Nucleus accumbens (tissue), 56 donors: ENCODE measurements around the gene VAMP5.

Experiments used
- DNase-seq, 56 donors: peaks; one replicate each; lab custom pipeline; 2025; lab: John Stamatoyannopoulos, UW

Gene VAMP5

DNA sequence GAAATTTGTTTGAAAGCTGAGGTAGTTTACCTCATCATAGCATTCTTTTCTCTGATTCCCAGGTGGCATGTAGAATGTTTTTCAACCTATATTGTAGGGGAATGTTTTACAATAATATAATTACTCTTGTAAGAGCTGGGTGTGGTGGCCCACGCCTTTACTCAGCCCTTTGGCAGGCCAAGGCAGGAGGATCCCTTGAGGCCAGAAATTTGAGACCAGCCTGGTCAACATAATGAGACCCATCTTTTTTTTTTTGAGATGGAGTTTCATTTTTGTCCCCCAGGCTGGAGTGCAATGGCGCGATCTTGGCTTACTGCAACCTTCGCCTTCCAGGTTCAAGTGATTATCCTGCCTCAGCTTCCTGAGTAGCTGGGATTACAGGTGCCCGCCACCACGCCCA is 35.4 kb downstream of the VAMP5 start:
- DNase-seq = no peak

DNA sequence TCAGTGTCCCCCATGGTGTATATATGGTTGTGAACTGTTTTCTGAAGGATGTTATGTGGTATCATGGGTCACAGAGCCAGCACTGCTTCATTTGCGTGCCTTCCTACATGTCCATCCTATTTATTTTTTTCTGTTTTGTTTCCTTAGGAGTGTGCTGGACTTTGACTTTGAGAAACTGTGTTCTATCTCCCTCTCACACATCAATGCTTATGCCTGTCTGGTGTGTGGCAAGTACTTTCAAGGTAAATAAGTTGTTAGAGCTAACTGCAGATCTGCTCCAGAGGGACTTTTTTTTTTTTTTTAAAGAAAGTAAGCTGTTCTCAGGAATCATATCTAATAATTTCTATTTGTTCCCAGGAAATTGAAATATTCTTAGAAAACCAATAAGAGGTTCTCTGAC is 37.1 kb downstream of the VAMP5 start:
- no peak for DNase-seq

DNA sequence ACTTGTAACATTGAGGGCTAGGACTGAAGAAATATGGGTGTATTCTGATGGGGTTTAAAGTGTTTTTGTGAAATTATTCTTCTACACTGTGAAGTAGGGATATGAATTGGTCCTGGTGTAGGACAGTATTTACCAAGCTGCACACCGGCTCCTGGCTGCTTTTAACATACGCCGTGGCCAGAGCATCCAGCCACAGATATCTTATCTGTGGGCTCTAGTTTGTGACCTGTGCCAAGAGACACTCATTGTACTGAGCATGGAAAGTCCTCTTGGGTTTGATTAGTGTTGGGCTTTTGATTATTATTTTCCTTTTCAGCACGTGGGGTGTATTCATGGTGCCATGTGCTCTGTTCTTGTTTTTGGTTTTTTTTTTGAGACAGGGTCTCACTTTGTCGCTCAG is 39.8 kb downstream of the VAMP5 start:
- DNase-seq = no peak

DNA sequence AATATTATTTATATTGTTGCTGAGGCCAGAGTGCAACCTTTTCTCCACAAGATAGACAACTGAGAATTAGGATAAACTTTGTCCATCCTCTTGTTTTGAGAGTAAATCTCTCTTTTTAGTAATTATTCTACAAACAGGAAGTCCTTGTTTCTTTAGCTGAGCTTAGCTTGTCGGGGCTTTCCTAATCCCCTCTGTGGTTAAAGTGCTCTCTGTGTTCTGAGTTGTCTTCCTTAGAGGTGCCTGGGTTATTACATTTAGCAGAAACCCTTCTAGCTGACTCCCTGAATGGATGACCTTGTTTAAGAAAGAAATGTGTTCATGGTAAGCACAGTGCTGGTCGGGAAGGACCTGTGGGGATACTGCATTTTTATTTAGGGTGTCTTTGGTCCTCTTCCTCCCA is 44.4 kb downstream of the VAMP5 start:
- no peak for DNase-seq

DNA sequence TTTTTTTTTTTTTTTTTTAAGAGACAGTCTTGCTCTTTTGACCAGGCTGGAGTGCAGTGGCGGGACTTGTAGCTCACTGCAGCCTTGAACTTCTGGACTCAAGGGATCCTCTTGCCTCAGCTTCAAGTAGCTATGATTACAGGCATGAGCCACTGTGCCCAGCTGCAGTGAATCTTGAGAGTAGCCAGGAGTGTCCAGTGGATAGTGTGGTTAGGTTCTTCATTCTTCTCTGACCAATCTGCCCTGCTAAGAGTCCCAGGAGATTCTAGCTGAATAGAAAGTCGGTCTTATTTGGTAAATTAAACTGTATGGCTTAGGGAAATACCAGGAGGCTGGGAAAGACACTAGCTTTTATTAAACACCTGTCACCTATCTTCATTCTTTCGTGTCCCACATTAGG is 47.1 kb downstream of the VAMP5 start:
- no peak for DNase-seq

DNA sequence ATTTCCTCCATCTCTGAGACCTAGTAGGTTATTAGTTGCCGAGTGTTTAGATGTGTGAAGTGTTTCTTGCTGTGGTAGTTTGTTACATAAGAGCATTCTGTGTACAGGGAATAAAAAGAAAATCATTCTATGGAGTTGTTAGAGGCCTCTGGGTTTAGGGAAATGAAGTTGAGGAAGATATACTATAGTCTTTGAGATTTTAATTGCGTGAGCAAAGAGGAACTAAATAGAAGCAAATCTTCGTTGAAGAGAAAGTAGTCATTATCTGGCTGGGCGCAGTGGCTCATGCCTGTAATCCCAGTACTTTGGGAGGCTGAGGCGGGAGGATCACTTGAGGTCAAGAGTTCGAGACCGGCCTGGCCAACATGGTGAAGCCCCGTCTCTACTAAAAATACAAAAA is 50.8 kb downstream of the VAMP5 start:
- DNase-seq = no peak

DNA sequence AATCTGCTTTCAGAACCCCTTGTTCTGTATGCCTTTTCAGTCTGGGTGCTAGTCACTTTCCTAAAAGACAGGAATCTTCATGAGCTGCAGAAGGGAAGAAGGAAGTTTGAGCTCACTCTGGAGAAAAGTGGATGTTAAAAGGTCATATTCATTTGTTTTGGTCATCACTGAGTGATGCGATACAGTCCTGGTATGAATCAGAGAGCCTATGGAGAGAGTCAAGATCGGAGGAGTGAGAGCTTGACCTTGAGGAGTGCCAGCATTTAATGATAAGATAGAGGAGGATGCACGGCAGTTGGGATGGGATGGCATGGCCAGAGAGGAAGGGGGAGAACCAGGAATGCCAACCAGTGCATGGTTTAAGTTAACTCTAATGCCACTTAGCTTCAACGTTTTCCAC is 51.4 kb downstream of the VAMP5 start:
- no peak for DNase-seq

DNA sequence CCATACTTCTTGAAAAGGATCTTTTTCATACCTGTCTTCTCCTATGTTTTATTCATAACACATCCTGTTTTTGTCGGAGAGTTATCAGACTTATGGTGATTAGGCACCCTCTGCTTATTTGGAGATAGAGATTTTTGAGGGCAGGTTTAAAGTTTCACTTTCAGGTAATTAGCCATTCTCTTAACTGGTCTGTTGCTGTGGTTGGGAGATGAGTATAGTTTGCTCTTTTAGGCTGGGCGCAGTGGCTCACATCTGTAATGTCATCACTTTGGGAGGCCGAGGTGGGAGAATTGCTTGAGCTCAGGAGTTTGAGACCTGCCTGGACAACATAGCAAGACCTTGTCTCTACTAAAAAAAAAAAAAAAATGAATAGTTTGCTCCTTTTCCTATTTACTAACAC is 58.5 kb downstream of the VAMP5 start:
- DNase-seq = no peak
